ENCODE results near the gene RARRES2. TPM values are rescaled to one million over a fixed set of nuclear protein-coding genes. Genes with fewer than 3 reads are reported as not detected.

Gene RARRES2
- total RNA-seq, 1 donor from 2014 or later: 19.4 TPM

DNA sequence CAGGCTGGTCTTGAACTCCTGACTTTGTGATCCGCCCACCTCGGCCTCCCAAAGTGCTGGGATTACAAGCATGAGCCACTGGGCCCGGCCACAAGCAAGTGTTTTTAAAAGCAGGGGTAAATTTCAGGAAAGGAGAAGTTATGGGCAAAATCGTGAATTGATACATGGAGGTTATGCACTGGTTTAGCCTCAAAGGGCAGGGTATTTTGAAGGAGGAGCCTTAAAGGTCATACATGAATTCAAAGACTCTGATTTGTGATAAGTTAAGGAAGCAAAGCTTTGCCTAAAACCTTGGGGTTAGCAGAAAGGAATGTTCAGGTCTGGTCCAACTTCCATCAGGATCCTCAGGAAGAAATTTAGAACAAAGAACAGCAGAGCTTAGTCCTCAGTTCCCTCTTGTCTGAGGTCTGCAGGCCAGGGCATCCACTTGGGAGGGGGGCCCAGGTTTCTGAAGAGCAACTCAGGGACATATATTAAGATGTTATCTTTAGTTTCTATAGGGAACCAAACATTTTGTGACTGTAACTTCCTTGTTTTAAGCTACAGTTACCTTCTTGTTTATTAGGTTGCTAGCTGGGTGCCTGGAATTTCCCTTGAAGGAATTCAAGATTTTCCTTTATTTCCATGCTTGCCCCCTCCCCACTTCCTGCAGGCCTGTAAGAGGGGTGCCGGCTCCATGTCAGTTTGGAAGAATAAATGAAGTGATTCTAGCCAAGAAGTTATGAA lies 24.4 kb upstream of the RARRES2 start:
- Mint-ChIP-seq H3K27ac (ENCODE audit: unreplicated experiment) (peak overlapping the region; percentile 58), H3K4me1 (ENCODE audit: low read depth, unreplicated experiment) (peaks cover 19% of the 10 kb centered on the region)
- TF ChIP-seq, protein P1, sequence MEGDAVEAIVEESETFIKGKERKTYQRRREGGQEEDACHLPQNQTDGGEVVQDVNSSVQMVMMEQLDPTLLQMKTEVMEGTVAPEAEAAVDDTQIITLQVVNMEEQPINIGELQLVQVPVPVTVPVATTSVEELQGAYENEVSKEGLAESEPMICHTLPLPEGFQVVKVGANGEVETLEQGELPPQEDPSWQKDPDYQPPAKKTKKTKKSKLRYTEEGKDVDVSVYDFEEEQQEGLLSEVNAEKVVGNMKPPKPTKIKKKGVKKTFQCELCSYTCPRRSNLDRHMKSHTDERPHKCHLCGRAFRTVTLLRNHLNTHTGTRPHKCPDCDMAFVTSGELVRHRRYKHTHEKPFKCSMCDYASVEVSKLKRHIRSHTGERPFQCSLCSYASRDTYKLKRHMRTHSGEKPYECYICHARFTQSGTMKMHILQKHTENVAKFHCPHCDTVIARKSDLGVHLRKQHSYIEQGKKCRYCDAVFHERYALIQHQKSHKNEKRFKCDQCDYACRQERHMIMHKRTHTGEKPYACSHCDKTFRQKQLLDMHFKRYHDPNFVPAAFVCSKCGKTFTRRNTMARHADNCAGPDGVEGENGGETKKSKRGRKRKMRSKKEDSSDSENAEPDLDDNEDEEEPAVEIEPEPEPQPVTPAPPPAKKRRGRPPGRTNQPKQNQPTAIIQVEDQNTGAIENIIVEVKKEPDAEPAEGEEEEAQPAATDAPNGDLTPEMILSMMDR (IDR thresholded peaks at IDR 0.05; ENCODE audit: insufficient read depth, low read depth, low read length): no peak

DNA sequence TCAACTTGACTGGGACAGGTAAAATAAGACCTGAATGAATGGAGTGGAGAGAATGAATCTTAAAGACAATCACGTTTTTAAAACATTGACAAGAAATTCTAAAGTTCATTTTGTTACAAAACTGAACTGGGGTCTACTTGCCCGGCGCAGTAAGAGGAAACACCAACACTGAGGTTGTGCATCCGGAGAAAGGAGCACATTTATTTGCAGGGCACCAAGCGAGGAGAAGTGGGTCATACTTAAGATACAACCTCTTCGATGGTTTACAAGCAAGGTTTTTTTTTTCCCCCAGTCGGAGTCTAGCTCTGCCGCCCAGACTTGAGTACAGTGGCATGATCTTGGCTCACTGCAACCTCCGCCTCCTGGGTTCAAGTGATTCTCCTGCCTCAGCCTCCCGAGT lies 23.8 kb upstream of the RARRES2 start:
- H3K9me3 Mint-ChIP-seq (ENCODE audit: unreplicated experiment): no peaks in the 10 kb centered on the region
- peaks cover 3% of the 10 kb centered on the region for H3K27me3 Mint-ChIP-seq (ENCODE audit: low read depth, unreplicated experiment)
- Histone ChIP-seq H3K4me2 (ENCODE audit: low read length) (no peak overlapping the region), H3K9me3 (ENCODE audit: insufficient read depth, low read depth, low read length) (no peaks in the 10 kb centered on the region), H3K4me1 (ENCODE audit: insufficient read depth, low read length) (peaks cover 15% of the 10 kb centered on the region), H3K36me3 (ENCODE audit: insufficient read depth, low read length) (no peaks in the 10 kb centered on the region), H3K79me2 (ENCODE audit: insufficient read depth, low read length) (peaks cover 13% of the 10 kb centered on the region), H3K27ac (ENCODE audit: low read depth, low read length) (no peak overlapping the region), H3K4me3 (ENCODE audit: insufficient read depth, low read depth, low read length) (no peak overlapping the region), H3K9ac (ENCODE audit: low read length) (no peak overlapping the region), H3K27me3 (ENCODE audit: insufficient read depth, low read length) (no peaks in the 10 kb centered on the region), H4K20me1 (ENCODE audit: insufficient read depth, low read length) (peaks cover 1% of the 10 kb centered on the region), H2AFZ (ENCODE audit: low read depth, low read length) (no peak overlapping the region)
- no peak overlapping the region for H3K27ac Mint-ChIP-seq (ENCODE audit: unreplicated experiment)
- H3K4me1 Mint-ChIP-seq (ENCODE audit: low read depth, unreplicated experiment): peaks cover 13% of the 10 kb centered on the region
- FAIRE-seq: no peak
- TF ChIP-seq, protein P1 (IDR thresholded peaks at IDR 0.05; ENCODE audit: insufficient read depth, low read depth, low read length): no peak
- TF ChIP-seq EZH2 (IDR thresholded peaks at IDR 0.05; ENCODE audit: insufficient read depth, low read length): no peak
- DNase-seq (ENCODE audit: low read depth): no peak
- H3K36me3 Mint-ChIP-seq (ENCODE audit: low read depth, unreplicated experiment): no peaks in the 10 kb centered on the region
- H3K4me3 Mint-ChIP-seq (ENCODE audit: unreplicated experiment): no peak overlapping the region

More for the DNA sequence above, 24.4 kb upstream of the RARRES2 start:
- no peaks in the 10 kb centered on the region for H3K9me3 ChIP-seq (ENCODE audit: insufficient read depth, low read depth, low read length)
- H2AFZ ChIP-seq (ENCODE audit: low read depth, low read length): no peak overlapping the region
- H4K20me1 ChIP-seq (ENCODE audit: insufficient read depth, low read length): peaks cover 6% of the 10 kb centered on the region
- H3K27me3 ChIP-seq (ENCODE audit: insufficient read depth, low read length): no peaks in the 10 kb centered on the region
- Mint-ChIP-seq H3K27me3 (ENCODE audit: low read depth, unreplicated experiment) (peaks cover 3% of the 10 kb centered on the region), H3K36me3 (ENCODE audit: low read depth, unreplicated experiment) (no peaks in the 10 kb centered on the region), H3K9me3 (ENCODE audit: unreplicated experiment) (no peaks in the 10 kb centered on the region), H3K4me3 (ENCODE audit: unreplicated experiment) (no peak overlapping the region)
- no peak overlapping the region for H3K4me3 ChIP-seq (ENCODE audit: insufficient read depth, low read depth, low read length)
- no peak overlapping the region for H3K9ac ChIP-seq (ENCODE audit: low read length)
- H3K4me2 ChIP-seq (ENCODE audit: low read length): no peak overlapping the region
- H3K4me1 ChIP-seq (ENCODE audit: insufficient read depth, low read length): peaks cover 21% of the 10 kb centered on the region
- H3K79me2 ChIP-seq (ENCODE audit: insufficient read depth, low read length): peaks cover 18% of the 10 kb centered on the region
- H3K27ac ChIP-seq (ENCODE audit: low read depth, low read length): no peak overlapping the region
- FAIRE-seq (no peak), DNase-seq (ENCODE audit: low read depth) (no peak)
- no peaks in the 10 kb centered on the region for H3K36me3 ChIP-seq (ENCODE audit: insufficient read depth, low read length)

GRCh38 chr7:150363872-150364271 lies 22.4 kb upstream of the RARRES2 start:
- H3K36me3 ChIP-seq (ENCODE audit: insufficient read depth, low read length): no peaks in the 10 kb centered on the region
- H3K79me2 ChIP-seq (ENCODE audit: insufficient read depth, low read length): peaks cover under 1% of the 10 kb centered on the region
- H4K20me1 ChIP-seq (ENCODE audit: insufficient read depth, low read length): no peaks in the 10 kb centered on the region
- no peak overlapping the region for H3K27ac ChIP-seq (ENCODE audit: low read depth, low read length)
- no peak overlapping the region for H3K27ac Mint-ChIP-seq (ENCODE audit: unreplicated experiment)
- no peaks in the 10 kb centered on the region for H3K36me3 Mint-ChIP-seq (ENCODE audit: low read depth, unreplicated experiment)
- no peak overlapping the region for H3K4me2 ChIP-seq (ENCODE audit: low read length)
- H3K27me3 ChIP-seq (ENCODE audit: insufficient read depth, low read length): no peaks in the 10 kb centered on the region
- H3K27me3 Mint-ChIP-seq (ENCODE audit: low read depth, unreplicated experiment): peaks cover 3% of the 10 kb centered on the region
- H3K9ac ChIP-seq (ENCODE audit: low read length): no peak overlapping the region
- no peak overlapping the region for H3K4me3 Mint-ChIP-seq (ENCODE audit: unreplicated experiment)
- peaks cover 9% of the 10 kb centered on the region for H3K4me1 Mint-ChIP-seq (ENCODE audit: low read depth, unreplicated experiment)
- no peak overlapping the region for H2AFZ ChIP-seq (ENCODE audit: low read depth, low read length)
- H3K9me3 Mint-ChIP-seq (ENCODE audit: unreplicated experiment): no peaks in the 10 kb centered on the region
- no peak overlapping the region for H3K4me3 ChIP-seq (ENCODE audit: insufficient read depth, low read depth, low read length)
- DNase-seq (ENCODE audit: low read depth) (no peak), FAIRE-seq (no peak)
- H3K4me1 ChIP-seq (ENCODE audit: insufficient read depth, low read length): peaks cover 5% of the 10 kb centered on the region
- H3K9me3 ChIP-seq (ENCODE audit: insufficient read depth, low read depth, low read length): no peaks in the 10 kb centered on the region
- TF ChIP-seq, protein P1 (IDR thresholded peaks at IDR 0.05; ENCODE audit: insufficient read depth, low read depth, low read length): no peak
- TF ChIP-seq EZH2 (IDR thresholded peaks at IDR 0.05; ENCODE audit: insufficient read depth, low read length): no peak
